ENCODE measurements around the gene SYNE2.

Gene SYNE2

DNA sequence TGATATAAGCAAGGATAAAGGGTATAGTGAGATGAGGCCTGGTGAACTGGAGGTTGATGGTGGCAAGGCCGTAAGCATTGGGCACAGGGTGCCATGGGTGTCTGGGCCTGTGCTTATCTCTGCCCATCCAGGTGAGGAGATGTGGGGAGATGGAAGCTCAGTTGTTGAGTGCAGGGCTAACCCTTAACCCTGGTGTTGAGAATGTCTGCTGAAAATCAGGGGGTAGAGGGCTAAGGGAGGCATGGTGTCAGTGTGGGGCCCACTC is 86.1 kb downstream of the SYNE2 start:
- no peaks in the 10 kb centered on the region for H3K27me3 ChIP-seq (ENCODE audit: control insufficient read depth, low read length)
- H3F3A ChIP-seq (ENCODE audit: control insufficient read depth, insufficient read depth), result peaks cover 11% of the 10 kb centered on the region; the same call in 1 of the 2 replicates
- TF ChIP-seq, protein P1, sequence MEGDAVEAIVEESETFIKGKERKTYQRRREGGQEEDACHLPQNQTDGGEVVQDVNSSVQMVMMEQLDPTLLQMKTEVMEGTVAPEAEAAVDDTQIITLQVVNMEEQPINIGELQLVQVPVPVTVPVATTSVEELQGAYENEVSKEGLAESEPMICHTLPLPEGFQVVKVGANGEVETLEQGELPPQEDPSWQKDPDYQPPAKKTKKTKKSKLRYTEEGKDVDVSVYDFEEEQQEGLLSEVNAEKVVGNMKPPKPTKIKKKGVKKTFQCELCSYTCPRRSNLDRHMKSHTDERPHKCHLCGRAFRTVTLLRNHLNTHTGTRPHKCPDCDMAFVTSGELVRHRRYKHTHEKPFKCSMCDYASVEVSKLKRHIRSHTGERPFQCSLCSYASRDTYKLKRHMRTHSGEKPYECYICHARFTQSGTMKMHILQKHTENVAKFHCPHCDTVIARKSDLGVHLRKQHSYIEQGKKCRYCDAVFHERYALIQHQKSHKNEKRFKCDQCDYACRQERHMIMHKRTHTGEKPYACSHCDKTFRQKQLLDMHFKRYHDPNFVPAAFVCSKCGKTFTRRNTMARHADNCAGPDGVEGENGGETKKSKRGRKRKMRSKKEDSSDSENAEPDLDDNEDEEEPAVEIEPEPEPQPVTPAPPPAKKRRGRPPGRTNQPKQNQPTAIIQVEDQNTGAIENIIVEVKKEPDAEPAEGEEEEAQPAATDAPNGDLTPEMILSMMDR (IDR thresholded peaks at IDR 0.05; ENCODE audit: low read depth, low read length, poor library complexity, severe bottlenecking), result no peak
- no peak for TF ChIP-seq EZH2phosphoT487 (IDR thresholded peaks at IDR 0.05; ENCODE audit: borderline replicate concordance, low read length)
- peaks cover 22% of the 10 kb centered on the region; the same call in 1 of the 2 replicates for H4K20me1 ChIP-seq (ENCODE audit: control insufficient read depth, insufficient read depth, low read depth, low read length)
- H3K9me2 ChIP-seq (replicated peaks; ENCODE audit: control insufficient read depth, low read length), result no peaks in the 10 kb centered on the region
- peak overlapping the region; percentile 55 for H3K4me2 ChIP-seq (ENCODE audit: low read length)
- peaks cover 65% of the 10 kb centered on the region for H3K36me3 ChIP-seq (ENCODE audit: control insufficient read depth, low read length)
- peaks cover 82% of the 10 kb centered on the region for H3K79me2 ChIP-seq (ENCODE audit: control insufficient read depth, low read length)
- H3K27ac ChIP-seq (ENCODE audit: low read depth, low read length), result peak overlapping the region; percentile 66
- peaks cover 74% of the 10 kb centered on the region for H3K4me1 ChIP-seq (ENCODE audit: control insufficient read depth, low read length)
- peak overlapping the region; percentile 32 for H3K4me3 ChIP-seq (ENCODE audit: low read length)
- H3K9me3 ChIP-seq (ENCODE audit: control insufficient read depth, insufficient read depth, low read length), result no peaks in the 10 kb centered on the region

DNA sequence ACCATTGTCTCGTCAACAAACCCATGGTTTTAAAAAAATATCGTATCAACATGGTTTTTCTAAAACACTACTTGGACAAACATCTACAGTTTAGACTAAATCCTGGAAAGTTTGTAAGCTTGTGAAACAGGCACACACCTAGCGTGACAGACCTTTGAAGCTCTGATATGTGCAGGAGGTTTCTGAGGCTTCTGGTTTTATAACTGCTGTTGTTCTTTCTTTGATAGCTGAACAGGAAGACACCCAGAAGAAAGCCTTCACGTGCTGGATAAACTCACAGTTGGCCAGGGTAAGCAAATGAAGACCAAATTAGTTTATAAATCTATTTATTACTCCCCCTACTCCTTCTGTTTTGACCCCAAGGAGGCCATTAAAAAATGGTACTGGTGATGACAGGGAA is 87.6 kb downstream of the SYNE2 start:
- Histone ChIP-seq H3K27me3 (ENCODE audit: control insufficient read depth, low read length) (no peaks in the 10 kb centered on the region), H3K9me3 (ENCODE audit: control insufficient read depth, insufficient read depth, low read length) (no peaks in the 10 kb centered on the region), H3K27ac (ENCODE audit: low read depth, low read length) (peak overlapping the region; percentile 66), H3K4me1 (ENCODE audit: control insufficient read depth, low read length) (peaks cover 60% of the 10 kb centered on the region), H3F3A (ENCODE audit: control insufficient read depth, insufficient read depth) (peaks cover 11% of the 10 kb centered on the region; the same call in 1 of the 2 replicates), H3K36me3 (ENCODE audit: control insufficient read depth, low read length) (peaks cover 55% of the 10 kb centered on the region), H4K20me1 (ENCODE audit: control insufficient read depth, insufficient read depth, low read depth, low read length) (peaks cover 14% of the 10 kb centered on the region; the same call in 1 of the 2 replicates), H3K4me2 (ENCODE audit: low read length) (peak overlapping the region; percentile 55), H3K79me2 (ENCODE audit: control insufficient read depth, low read length) (peaks cover 71% of the 10 kb centered on the region), H3K4me3 (ENCODE audit: low read length) (peak overlapping the region; percentile 32), H3K9me2 (replicated peaks; ENCODE audit: control insufficient read depth, low read length) (no peaks in the 10 kb centered on the region)
- TF ChIP-seq, protein P1 (IDR thresholded peaks at IDR 0.05; ENCODE audit: low read depth, low read length, poor library complexity, severe bottlenecking), result no peak
- no peak for TF ChIP-seq EZH2phosphoT487 (IDR thresholded peaks at IDR 0.05; ENCODE audit: borderline replicate concordance, low read length)

DNA sequence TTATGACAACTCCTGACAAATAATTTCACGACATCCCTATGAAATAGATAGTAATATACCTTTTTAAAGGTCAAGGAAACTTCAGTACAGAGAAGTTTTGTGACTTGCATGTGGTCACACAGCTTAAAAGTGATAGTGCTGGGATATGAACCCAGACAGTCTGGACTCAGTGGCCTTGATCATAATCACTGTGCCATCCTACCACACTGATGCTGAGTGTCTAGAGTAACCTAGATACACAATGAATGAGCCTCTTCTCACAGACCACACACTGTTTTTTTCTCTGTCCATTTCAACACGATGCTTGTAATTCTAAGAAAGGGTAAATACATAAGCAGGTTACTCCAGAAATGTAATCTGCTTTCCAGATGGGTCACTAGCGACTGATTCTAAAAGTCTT is 88.2 kb downstream of the SYNE2 start:
- Histone ChIP-seq H3K79me2 (ENCODE audit: control insufficient read depth, low read length) (peaks cover 72% of the 10 kb centered on the region), H3K9me3 (ENCODE audit: control insufficient read depth, insufficient read depth, low read length) (no peaks in the 10 kb centered on the region), H3F3A (ENCODE audit: control insufficient read depth, insufficient read depth) (peaks cover 11% of the 10 kb centered on the region; the same call in 1 of the 2 replicates), H3K9me2 (replicated peaks; ENCODE audit: control insufficient read depth, low read length) (no peaks in the 10 kb centered on the region), H4K20me1 (ENCODE audit: control insufficient read depth, insufficient read depth, low read depth, low read length) (peaks cover 12% of the 10 kb centered on the region; the same call in 1 of the 2 replicates), H3K4me3 (ENCODE audit: low read length) (no peak overlapping the region), H3K4me1 (ENCODE audit: control insufficient read depth, low read length) (peaks cover 57% of the 10 kb centered on the region), H3K4me2 (ENCODE audit: low read length) (no peak overlapping the region), H3K27ac (ENCODE audit: low read depth, low read length) (peak overlapping the region; percentile 66), H3K36me3 (ENCODE audit: control insufficient read depth, low read length) (peaks cover 60% of the 10 kb centered on the region), H3K27me3 (ENCODE audit: control insufficient read depth, low read length) (no peaks in the 10 kb centered on the region)
- no peak for TF ChIP-seq EZH2phosphoT487 (IDR thresholded peaks at IDR 0.05; ENCODE audit: borderline replicate concordance, low read length)
- TF ChIP-seq, protein P1 (IDR thresholded peaks at IDR 0.05; ENCODE audit: low read depth, low read length, poor library complexity, severe bottlenecking), result no peak
